PC-9 (cell line): ENCODE measurements around the gene SNRPD3.

Experiments used
- CTCF ChIP-seq: fragments of 200-600 bp; sonication (generic); conservative IDR thresholded peaks from 2 replicates; pipeline ENCODE4 v1.6.1; 2017; ENCODE audit warnings: mixed run types, antibody characterized with exemption, mild to moderate bottlenecking, moderate library complexity
- EZH2 ChIP-seq: fragments of 200-600 bp; sonication (generic); IDR thresholded peaks from 2 replicates; pipeline ENCODE4 v1.8.0; 2017; ENCODE audit warnings: antibody characterized with exemption, low read depth

GRCh38 chr22:24540470-24540869 lies 15.3 kb upstream of the SNRPD3 start:
- TF ChIP-seq CTCF (no peak), EZH2 (no peak)
